Retinal pigment epithelial cell (primary cell): Measurements from ENCODE around the gene TDRD12.

Source experiments
- DNase-seq: peaks from one replicate; pipeline ENCODE4 v3.0.0-alpha.2; 2010; ENCODE audit warnings: low read depth
- H3K4me3 ChIP-seq: 2 replicates; pipeline ENCODE4 v1.5.1; 2011; ENCODE audit warnings: mild to moderate bottlenecking, low read length, control low read depth, moderate library complexity
- TF ChIP-seq, protein P1 (sequence below): conservative IDR thresholded peaks from 2 replicates; pipeline ENCODE4 v1.5.1; 2011; ENCODE audit warnings: low read depth, low read length, control low read depth, inconsistent platforms

Gene TDRD12

DNA sequence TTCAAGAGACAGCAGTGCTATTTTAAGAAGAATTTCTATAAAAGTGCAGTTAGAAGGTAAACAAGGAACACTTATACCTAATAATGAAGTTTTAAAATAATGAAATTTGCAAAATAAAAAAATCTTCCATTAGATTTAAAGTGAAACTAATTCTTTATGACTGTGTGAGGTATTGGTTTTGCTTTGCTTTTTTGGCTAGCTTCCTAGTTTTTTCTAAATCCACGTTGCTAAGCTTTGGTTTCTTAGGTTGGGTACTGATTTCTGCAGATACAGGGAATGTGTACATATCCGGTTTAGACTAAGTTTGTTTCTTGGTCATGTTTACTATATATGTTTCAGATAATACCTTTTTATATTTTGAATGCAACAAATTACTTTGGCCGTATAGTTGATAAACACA is 90.2 kb downstream of the TDRD12 start:
- DNase-seq: no peak
- TF ChIP-seq, protein P1, sequence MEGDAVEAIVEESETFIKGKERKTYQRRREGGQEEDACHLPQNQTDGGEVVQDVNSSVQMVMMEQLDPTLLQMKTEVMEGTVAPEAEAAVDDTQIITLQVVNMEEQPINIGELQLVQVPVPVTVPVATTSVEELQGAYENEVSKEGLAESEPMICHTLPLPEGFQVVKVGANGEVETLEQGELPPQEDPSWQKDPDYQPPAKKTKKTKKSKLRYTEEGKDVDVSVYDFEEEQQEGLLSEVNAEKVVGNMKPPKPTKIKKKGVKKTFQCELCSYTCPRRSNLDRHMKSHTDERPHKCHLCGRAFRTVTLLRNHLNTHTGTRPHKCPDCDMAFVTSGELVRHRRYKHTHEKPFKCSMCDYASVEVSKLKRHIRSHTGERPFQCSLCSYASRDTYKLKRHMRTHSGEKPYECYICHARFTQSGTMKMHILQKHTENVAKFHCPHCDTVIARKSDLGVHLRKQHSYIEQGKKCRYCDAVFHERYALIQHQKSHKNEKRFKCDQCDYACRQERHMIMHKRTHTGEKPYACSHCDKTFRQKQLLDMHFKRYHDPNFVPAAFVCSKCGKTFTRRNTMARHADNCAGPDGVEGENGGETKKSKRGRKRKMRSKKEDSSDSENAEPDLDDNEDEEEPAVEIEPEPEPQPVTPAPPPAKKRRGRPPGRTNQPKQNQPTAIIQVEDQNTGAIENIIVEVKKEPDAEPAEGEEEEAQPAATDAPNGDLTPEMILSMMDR: no peak
- no peak overlapping the region for H3K4me3 ChIP-seq

DNA sequence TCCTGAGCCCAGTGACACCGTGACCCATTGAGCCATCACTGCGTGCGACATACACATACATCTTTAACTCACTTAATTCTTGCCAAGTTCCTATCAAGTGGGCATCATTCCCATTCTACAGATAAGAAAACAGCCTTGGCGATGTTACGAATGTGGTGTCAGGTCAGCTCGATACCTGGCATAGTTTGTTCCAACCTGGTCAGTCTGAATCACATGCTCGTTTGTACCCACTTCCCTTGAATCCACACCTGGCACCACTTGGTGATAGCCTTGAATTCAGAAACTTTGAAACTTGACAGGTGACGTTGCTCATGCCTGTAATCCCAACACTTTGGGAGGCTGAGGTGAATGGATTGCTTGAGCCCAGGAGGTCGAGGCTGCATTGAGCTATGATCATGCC is 90.9 kb downstream of the TDRD12 start:
- no peak overlapping the region for H3K4me3 ChIP-seq
- DNase-seq: no peak
- TF ChIP-seq, protein P1: no peak

DNA sequence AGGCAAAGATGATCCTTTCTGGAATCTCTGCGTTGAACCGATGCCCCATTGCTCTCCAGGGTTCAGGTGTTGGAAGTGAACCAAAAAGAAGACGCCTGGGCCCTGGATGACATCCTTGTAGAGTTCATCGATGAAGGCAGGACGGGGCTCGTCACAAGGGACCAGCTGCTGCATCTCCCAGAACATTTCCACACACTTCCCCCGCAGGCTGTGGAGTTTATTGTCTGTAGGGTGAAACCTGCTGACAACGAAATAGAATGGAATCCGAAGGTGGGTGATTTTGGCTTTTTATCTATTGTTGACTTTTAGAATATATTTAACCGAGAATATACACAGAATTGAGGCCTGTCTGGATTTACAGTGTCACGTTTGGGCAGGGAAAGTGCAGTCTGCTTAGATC is 91.6 kb downstream of the TDRD12 start:
- DNase-seq: no peak
- no peak overlapping the region for H3K4me3 ChIP-seq
- TF ChIP-seq, protein P1: no peak

DNA sequence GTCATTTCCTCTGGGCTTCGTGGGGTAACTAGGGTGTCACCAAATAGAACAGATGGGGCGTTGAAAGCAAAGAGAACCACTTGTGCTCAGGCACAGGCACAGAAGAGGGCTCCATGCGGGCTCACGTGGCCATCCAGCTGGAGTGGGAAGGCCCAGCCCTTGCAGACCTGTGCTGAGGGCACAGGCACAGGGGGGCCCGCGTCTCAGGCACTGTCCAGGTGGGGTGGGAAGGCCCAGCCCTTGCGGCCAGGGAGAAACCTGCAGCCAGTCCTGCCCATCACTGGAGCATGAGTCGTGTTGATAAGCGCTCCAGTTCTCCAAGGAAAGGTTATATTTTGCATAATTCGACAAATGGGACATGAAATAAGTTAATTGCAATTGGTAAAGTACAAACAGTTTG is 92.5 kb downstream of the TDRD12 start:
- no peak for DNase-seq
- no peak overlapping the region for H3K4me3 ChIP-seq
- TF ChIP-seq, protein P1: no peak

DNA sequence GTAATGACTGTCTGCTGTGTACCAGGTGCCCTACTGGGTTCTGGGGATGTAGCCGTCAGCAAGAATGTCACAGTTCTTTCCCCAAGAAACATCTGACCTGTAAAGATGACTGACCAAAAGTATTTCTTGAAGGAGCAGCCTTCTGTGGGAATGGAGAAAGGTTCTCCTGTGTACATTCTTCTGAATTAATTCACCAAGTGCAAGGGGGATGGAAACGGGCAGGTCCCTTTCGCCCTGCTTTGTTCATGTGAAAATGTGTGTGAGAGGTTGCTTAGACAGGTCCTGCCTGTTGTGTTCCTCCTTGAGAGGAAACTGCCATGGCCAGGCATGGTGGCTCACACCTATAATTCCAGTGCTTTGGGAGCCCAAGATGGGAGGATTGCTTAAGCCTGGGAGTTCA is 93.0 kb downstream of the TDRD12 start:
- DNase-seq: no peak
- TF ChIP-seq, protein P1: no peak
- no peak overlapping the region for H3K4me3 ChIP-seq

DNA sequence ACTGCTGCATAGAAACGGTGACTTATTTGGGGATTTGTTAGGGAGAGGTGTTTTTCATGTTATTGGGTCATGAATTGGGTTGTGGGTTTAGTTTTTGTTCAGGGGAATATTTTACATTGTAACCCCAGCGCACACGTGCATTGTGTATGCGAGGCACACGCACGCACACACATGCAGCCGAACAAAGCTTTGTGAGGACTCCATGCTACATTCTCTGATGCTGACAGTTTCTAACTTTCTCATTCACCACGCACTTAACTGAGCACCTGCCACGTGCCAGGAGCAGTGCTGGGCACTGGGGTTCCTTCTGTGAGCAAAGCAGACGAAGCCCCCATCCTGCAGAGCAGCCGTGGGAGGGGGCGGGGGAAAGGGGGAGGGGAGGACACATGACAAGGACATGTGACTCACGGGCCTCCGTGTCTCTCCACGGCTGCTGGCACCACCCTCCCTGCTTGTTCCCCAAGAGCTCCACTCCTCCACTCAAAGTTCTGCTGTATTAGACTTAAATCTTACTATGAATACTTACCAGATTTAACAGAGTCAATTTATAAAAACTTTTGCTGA is 94.4 kb downstream of the TDRD12 start:
- TF ChIP-seq, protein P1: no peak
- no peak for DNase-seq
- H3K4me3 ChIP-seq: no peak overlapping the region

DNA sequence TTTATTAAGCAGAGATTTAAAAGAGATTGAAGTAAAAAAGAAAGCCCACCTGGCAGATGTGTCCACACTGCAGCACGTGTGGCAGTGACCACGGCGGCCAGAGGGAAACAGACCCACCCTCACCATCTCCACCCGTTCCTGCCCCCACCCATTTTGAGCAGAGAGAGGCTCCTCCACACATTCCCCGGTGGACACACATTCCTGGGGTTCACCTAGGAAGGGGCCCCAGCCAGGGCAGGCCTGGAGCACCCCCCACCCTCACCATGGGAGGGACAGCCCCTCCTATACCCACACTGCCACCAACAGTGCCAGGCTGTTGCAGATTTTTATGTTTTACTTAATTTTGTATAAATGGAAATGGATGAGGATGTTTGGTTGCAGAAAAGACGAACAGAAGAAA is 95.1 kb downstream of the TDRD12 start:
- DNase-seq: no peak
- TF ChIP-seq, protein P1: no peak
- H3K4me3 ChIP-seq: no peak overlapping the region
